Muscle layer of colon (tissue), 2 donors: ENCODE results near the gene SUDS3.
"Not testable (repeated sequence)": the region's sequence is repeated elsewhere in the genome, so short reads cannot be mapped to it uniquely, and the experiment has no call there.

ENCODE experiments used
- H3K27ac ChIP-seq: one replicate; pipeline ENCODE4 v1.7.0; 2013; ENCODE audit warnings: low read depth, mild to moderate bottlenecking, low read length, moderate library complexity
- H3K27me3 ChIP-seq, 2 donors: one replicate each; pipeline ENCODE4 v1.7.0; 2013; ENCODE audit warnings: low read length in 2 of 2, mild to moderate bottlenecking in 2 of 2; ENCODE audit not compliant: insufficient read depth in 2 of 2, control insufficient read depth in 1 of 2
- H3K36me3 ChIP-seq: one replicate; pipeline ENCODE4 v1.7.0; 2013; ENCODE audit warnings: mild to moderate bottlenecking, low read length; ENCODE audit not compliant: insufficient read depth
- H3K4me1 ChIP-seq: one replicate; pipeline ENCODE4 v1.7.0; 2013; ENCODE audit warnings: mild to moderate bottlenecking, low read length; ENCODE audit not compliant: insufficient read depth
- H3K4me3 ChIP-seq, 2 donors: one replicate each; pipeline ENCODE4 v1.7.0; 2013; ENCODE audit warnings: low read length in 2 of 2, low read depth in 1 of 2, mild to moderate bottlenecking in 1 of 2, moderate library complexity in 1 of 2
- H3K9ac ChIP-seq: one replicate; pipeline ENCODE4 v1.7.0; 2013; ENCODE audit warnings: low read length
- H3K9me3 ChIP-seq: one replicate; pipeline ENCODE4 v1.7.0; 2013; ENCODE audit warnings: mild to moderate bottlenecking, low read length
- donor health status: abdominal sarcoma.
- donor health status: Adenocarcinoma of cecum.

SUDS3 gene

GRCh38 chr12:118404876-118405521 lies 28.6 kb downstream of the SUDS3 start:
- H3K27me3 ChIP-seq: no peaks in the 10 kb centered on the region
- H3K9me3 ChIP-seq: no peaks in the 10 kb centered on the region
- H3K9ac ChIP-seq: no peak overlapping the region
- peaks cover 21% of the 10 kb centered on the region for H3K4me1 ChIP-seq
- no peak overlapping the region for H3K27ac ChIP-seq
- H3K36me3 ChIP-seq: peaks cover 39% of the 10 kb centered on the region
- H3K4me3 ChIP-seq: no peak overlapping the region

GRCh38 chr12:118408241-118408640 lies 31.9 kb downstream of the SUDS3 start:
- H3K9ac ChIP-seq, H3K27ac ChIP-seq, H3K9me3 ChIP-seq, H3K27me3 ChIP-seq, H3K4me3 ChIP-seq: not testable (repeated sequence)
- Histone ChIP-seq H3K4me1 (peaks cover 18% of the 10 kb centered on the region), H3K36me3 (peaks cover 50% of the 10 kb centered on the region)

- no peak overlapping the region for H3K9ac ChIP-seq
- H3K27ac ChIP-seq: no peak overlapping the region
- no peaks in the 10 kb centered on the region for H3K9me3 ChIP-seq
- H3K4me1 ChIP-seq: peaks cover 18% of the 10 kb centered on the region
- H3K27me3 ChIP-seq: no peaks in the 10 kb centered on the region
- no peak overlapping the region for H3K4me3 ChIP-seq
- H3K36me3 ChIP-seq: peaks cover 53% of the 10 kb centered on the region
Measured at GRCh38 chr12:118409834-118410233, 33.5 kb downstream of the SUDS3 start.

- no peak overlapping the region for H3K27ac ChIP-seq
- peaks cover 32% of the 10 kb centered on the region for H3K36me3 ChIP-seq
- H3K4me3 ChIP-seq: no peak overlapping the region
- no peaks in the 10 kb centered on the region for H3K9me3 ChIP-seq
- no peak overlapping the region for H3K9ac ChIP-seq
- no peaks in the 10 kb centered on the region for H3K4me1 ChIP-seq
- no peaks in the 10 kb centered on the region for H3K27me3 ChIP-seq
Measured at GRCh38 chr12:118417942-118418341, 41.6 kb downstream of the SUDS3 start.

- H3K4me1 ChIP-seq: no peaks in the 10 kb centered on the region
- H3K9ac ChIP-seq: no peak overlapping the region
- no peaks in the 10 kb centered on the region for H3K27me3 ChIP-seq
- no peak overlapping the region for H3K4me3 ChIP-seq
- H3K9me3 ChIP-seq: no peaks in the 10 kb centered on the region
- H3K27ac ChIP-seq: no peak overlapping the region
- H3K36me3 ChIP-seq: peaks cover 28% of the 10 kb centered on the region
Measured at GRCh38 chr12:118418385-118419057, 42.2 kb downstream of the SUDS3 start.

- Histone ChIP-seq H3K4me3 (no peak overlapping the region), H3K36me3 (peaks cover 8% of the 10 kb centered on the region), H3K27ac (no peak overlapping the region), H3K9me3 (no peaks in the 10 kb centered on the region), H3K27me3 (no peaks in the 10 kb centered on the region), H3K9ac (no peak overlapping the region), H3K4me1 (no peaks in the 10 kb centered on the region)
Measured at GRCh38 chr12:118420673-118421072, 44.3 kb downstream of the SUDS3 start.

- Histone ChIP-seq H3K9ac (no peak overlapping the region), H3K4me3 (no peak overlapping the region), H3K4me1 (no peaks in the 10 kb centered on the region), H3K9me3 (no peaks in the 10 kb centered on the region), H3K27me3 (no peaks in the 10 kb centered on the region), H3K27ac (no peak overlapping the region), H3K36me3 (no peaks in the 10 kb centered on the region)
Measured at GRCh38 chr12:118424884-118425283, 48.5 kb downstream of the SUDS3 start.

- H3K27me3 ChIP-seq: no peaks in the 10 kb centered on the region
- H3K9me3 ChIP-seq: no peaks in the 10 kb centered on the region
- no peak overlapping the region for H3K4me3 ChIP-seq
- no peaks in the 10 kb centered on the region for H3K4me1 ChIP-seq
- no peak overlapping the region for H3K27ac ChIP-seq
- no peak overlapping the region for H3K9ac ChIP-seq
- H3K36me3 ChIP-seq: no peaks in the 10 kb centered on the region
Measured at GRCh38 chr12:118425364-118425763, 49.0 kb downstream of the SUDS3 start.

- Histone ChIP-seq H3K27ac (no peak overlapping the region), H3K4me3 (no peak overlapping the region), H3K36me3 (no peaks in the 10 kb centered on the region), H3K9me3 (no peaks in the 10 kb centered on the region), H3K27me3 (no peaks in the 10 kb centered on the region), H3K4me1 (no peaks in the 10 kb centered on the region), H3K9ac (no peak overlapping the region)
Measured at GRCh38 chr12:118427819-118428218, 51.5 kb downstream of the SUDS3 start.

- H3K9me3 ChIP-seq: no peaks in the 10 kb centered on the region
- no peak overlapping the region for H3K9ac ChIP-seq
- H3K4me3 ChIP-seq: no peak overlapping the region
- no peaks in the 10 kb centered on the region for H3K27me3 ChIP-seq
- no peaks in the 10 kb centered on the region for H3K4me1 ChIP-seq
- H3K27ac ChIP-seq: no peak overlapping the region
- no peaks in the 10 kb centered on the region for H3K36me3 ChIP-seq
Measured at GRCh38 chr12:118428643-118429042, 52.3 kb downstream of the SUDS3 start.

GRCh38 chr12:118429688-118430383 lies 53.5 kb downstream of the SUDS3 start:
- Histone ChIP-seq H3K36me3 (no peaks in the 10 kb centered on the region), H3K27me3 (no peaks in the 10 kb centered on the region), H3K27ac (no peak overlapping the region), H3K4me1 (no peaks in the 10 kb centered on the region), H3K9ac (no peak overlapping the region), H3K9me3 (no peaks in the 10 kb centered on the region), H3K4me3 (no peak overlapping the region)
